Stimulated activated CD4-positive, alpha-beta T cell treated with anti-CD3 and anti-CD28 coated beads, TNF-alpha, amount 100 ng/mL, for 48 hours (primary cell): ENCODE results near the gene SIRT7.

Experiments
- DNase-seq, 3 donors: peaks; one replicate each; pipeline ENCODE4 v3.0.0-alpha.2; 2020; ENCODE audit warnings: low read depth in 3 of 3

The SIRT7 gene

GRCh38 chr17:81865358-81865732, 52.6 kb downstream of the SIRT7 start:
- DNase-seq, result no peak

GRCh38 chr17:81863833-81864768, 53.9 kb downstream of the SIRT7 start:
- no peak for DNase-seq

- DNase-seq, result no peak
These were observed 54.8 kb downstream of the SIRT7 start for GRCh38 chr17:81863123-81863675.
